PC-9 (cell line): ENCODE measurements around the gene NRIP1.

ENCODE experiments used
- CTCF ChIP-seq: fragments of 200-600 bp; sonication (generic); conservative IDR thresholded peaks from 2 replicates; pipeline ENCODE4 v1.6.1; 2017; ENCODE audit warnings: mixed run types, antibody characterized with exemption, mild to moderate bottlenecking, moderate library complexity
- EZH2 ChIP-seq: fragments of 200-600 bp; sonication (generic); IDR thresholded peaks from 2 replicates; pipeline ENCODE4 v1.8.0; 2017; ENCODE audit warnings: antibody characterized with exemption, low read depth

DNA sequence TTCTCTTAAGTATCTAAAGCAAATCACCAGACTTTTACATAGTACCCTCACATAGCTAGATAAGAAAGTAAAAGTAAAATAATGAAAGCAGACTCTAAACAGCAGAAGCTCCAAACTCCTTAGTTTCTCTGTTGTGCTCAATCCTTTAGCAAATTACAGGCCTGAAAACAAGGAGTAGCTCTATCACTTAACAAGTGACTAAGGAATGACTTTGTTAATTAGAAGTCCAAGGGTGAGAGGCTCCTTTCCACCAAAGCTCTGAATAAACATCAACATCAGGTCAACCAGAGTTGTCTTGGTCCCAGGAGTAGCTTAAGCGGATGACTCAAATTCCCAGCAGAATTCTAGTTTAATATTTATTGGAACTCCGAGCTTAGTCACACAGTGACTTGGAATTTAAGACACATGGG, 5.9 kb downstream of the NRIP1 start:
- no peak for TF ChIP-seq CTCF
- TF ChIP-seq EZH2: no peak
